Natural killer cell (primary cell): ENCODE measurements around the gene TH. TPM values are rescaled to one million over a fixed set of nuclear protein-coding genes. Genes with fewer than 3 reads are reported as not detected.

ENCODE experiments used
- ATAC-seq, 3 donors: fragments of 150-1000 bp in 2 of 3; fragments of 200-7000 bp in 1 of 3; cut with Tn5 transposase; 1 replicate in 1 of 3; 2 replicates in 2 of 3; pipeline ENCODE4 v1.10.0; 2021; ENCODE audit warnings: mild to moderate bottlenecking in 2 of 3, moderate library complexity in 2 of 3
- DNase-seq, 2 donors: peaks; one replicate each; pipeline versions ENCODE4 v3.0.0 to v3.0.0-alpha.2; 2013 to 2021; ENCODE audit warnings: mixed read lengths in 1 of 2
- H3K27ac ChIP-seq: one replicate; pipeline ENCODE4 v1.5.1; 2013; ENCODE audit warnings: mild to moderate bottlenecking, low read length
- H3K27me3 ChIP-seq: one replicate; pipeline ENCODE4 v1.6.1; 2013; ENCODE audit warnings: low read length; ENCODE audit not compliant: control insufficient read depth, insufficient read depth
- H3K36me3 ChIP-seq: one replicate; pipeline ENCODE4 v1.6.1; 2013; ENCODE audit warnings: low read length; ENCODE audit not compliant: control insufficient read depth, insufficient read depth
- H3K4me1 ChIP-seq: one replicate; pipeline ENCODE4 v1.6.1; 2013; ENCODE audit warnings: low read length; ENCODE audit not compliant: control insufficient read depth, insufficient read depth
- H3K4me3 ChIP-seq: one replicate; pipeline ENCODE4 v1.5.1; 2013; ENCODE audit warnings: low read length
- H3K9me3 ChIP-seq: one replicate; pipeline ENCODE4 v1.6.1; 2013; ENCODE audit warnings: low read length; ENCODE audit not compliant: control insufficient read depth, insufficient read depth
- H3K27ac Mint-ChIP-seq, 2 donors: one replicate each; pipeline ENCODE4 v1.8.0; 2022; ENCODE audit warnings: mild to moderate bottlenecking in 2 of 2, mixed read lengths in 2 of 2, moderate library complexity in 1 of 2
- H3K27me3 Mint-ChIP-seq, 2 donors: one replicate each; pipeline ENCODE4 v1.8.0; 2022; ENCODE audit warnings: low read depth in 2 of 2, mixed read lengths in 2 of 2
- H3K36me3 Mint-ChIP-seq: one replicate; pipeline ENCODE4 v1.8.0; 2022; ENCODE audit warnings: mixed read lengths
- H3K4me1 Mint-ChIP-seq, 2 donors: one replicate each; pipeline ENCODE4 v1.8.0; 2022; ENCODE audit warnings: mixed read lengths in 2 of 2
- H3K4me3 Mint-ChIP-seq: one replicate; pipeline ENCODE4 v1.8.0; 2022; ENCODE audit warnings: mild to moderate bottlenecking, moderate library complexity, mixed read lengths
- H3K9me3 Mint-ChIP-seq, 2 donors: one replicate each; pipeline ENCODE4 v1.8.0; 2022; ENCODE audit warnings: mixed read lengths in 2 of 2
- WGBS: methylation state at CpG from one replicate; pipeline ENCODE4 v1.1.7; 2013; ENCODE audit warnings: missing lambda C conversion rate; ENCODE audit not compliant: insufficient coverage; 5-methylcytosine and 5-hydroxymethylcytosine counted together
- intact Hi-C: fragments of 100-400 bp; cut with micrococcal nuclease; formaldehyde crosslinking; loops from one replicate; pipeline ENCODE4 v1.14.2; 2022
- total RNA-seq, 4 donors: library from RNA; stranded (reverse); fragments of 120-200 nt in 1 of 4; gene quantifications; one replicate each; pipeline versions ENCODE4 v1.2.3 to v1.2.4, GENCODE V29; 2013 to 2022
- TF ChIP-seq, protein P1 (sequence below): fragments of 200-600 bp; IDR thresholded peaks from one replicate; pipeline ENCODE4 v1.8.0; 2022; ENCODE audit warnings: antibody characterized with exemption

Gene TH
- total RNA-seq, 3 donors from 2014 or later (not counting 1 experiment from before 2014, with no cell fraction given): not detected

DNA sequence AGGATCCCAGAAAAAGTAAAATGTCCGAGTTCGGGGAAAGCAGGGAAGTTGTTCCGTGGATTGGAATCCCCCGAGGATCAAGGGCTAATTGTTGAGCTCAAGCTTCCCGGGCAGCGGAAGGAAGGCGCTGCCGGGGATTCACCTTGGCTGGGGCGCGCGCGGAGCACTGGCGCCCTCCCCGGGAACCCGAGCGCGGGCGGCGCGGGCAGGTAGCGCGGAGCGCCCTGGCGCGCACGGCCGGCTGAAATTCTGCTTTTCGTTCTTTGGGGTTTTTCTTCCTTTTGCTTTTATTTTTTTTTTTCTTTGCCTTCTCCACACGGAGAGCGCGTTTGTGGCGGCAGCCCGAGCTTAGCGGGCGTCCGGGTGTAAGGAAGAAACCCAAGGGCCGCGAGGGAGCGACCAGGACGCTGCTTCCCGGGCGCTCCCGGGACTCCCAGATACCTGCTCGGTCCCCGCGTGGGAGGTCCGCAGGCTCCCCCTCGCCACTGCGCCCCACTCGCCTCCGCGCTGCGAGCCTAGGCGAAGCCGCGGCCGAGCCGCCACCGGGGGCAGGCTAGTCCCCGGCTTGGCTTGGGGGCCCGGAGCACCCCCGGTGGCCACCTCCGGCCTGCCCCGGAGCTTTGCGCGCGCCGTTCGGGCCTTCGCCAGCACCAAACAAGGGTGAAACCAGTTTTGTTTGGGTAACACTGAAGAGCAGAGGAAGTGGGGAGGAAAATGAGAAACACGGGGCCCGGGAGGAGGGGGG lies 27.6 kb downstream of the TH start:
- Histone ChIP-seq H3K36me3 (no peaks in the 10 kb centered on the region), H3K27me3 (peaks cover 42% of the 10 kb centered on the region), H3K4me1 (no peaks in the 10 kb centered on the region), H3K9me3 (no peaks in the 10 kb centered on the region), H3K27ac (no peak overlapping the region), H3K4me3 (no peak overlapping the region)
- H3K4me1 Mint-ChIP-seq: no peaks in the 10 kb centered on the region
- no peak overlapping the region for H3K27ac Mint-ChIP-seq
- TF ChIP-seq, protein P1, sequence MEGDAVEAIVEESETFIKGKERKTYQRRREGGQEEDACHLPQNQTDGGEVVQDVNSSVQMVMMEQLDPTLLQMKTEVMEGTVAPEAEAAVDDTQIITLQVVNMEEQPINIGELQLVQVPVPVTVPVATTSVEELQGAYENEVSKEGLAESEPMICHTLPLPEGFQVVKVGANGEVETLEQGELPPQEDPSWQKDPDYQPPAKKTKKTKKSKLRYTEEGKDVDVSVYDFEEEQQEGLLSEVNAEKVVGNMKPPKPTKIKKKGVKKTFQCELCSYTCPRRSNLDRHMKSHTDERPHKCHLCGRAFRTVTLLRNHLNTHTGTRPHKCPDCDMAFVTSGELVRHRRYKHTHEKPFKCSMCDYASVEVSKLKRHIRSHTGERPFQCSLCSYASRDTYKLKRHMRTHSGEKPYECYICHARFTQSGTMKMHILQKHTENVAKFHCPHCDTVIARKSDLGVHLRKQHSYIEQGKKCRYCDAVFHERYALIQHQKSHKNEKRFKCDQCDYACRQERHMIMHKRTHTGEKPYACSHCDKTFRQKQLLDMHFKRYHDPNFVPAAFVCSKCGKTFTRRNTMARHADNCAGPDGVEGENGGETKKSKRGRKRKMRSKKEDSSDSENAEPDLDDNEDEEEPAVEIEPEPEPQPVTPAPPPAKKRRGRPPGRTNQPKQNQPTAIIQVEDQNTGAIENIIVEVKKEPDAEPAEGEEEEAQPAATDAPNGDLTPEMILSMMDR: no peak
- H3K36me3 Mint-ChIP-seq: no peaks in the 10 kb centered on the region
- intact Hi-C loops: no loop called here
- peaks cover 41 to 58% of the 10 kb centered on the region in 2 donors for H3K27me3 Mint-ChIP-seq
- WGBS: 1% methylated on average over 72 of the region's 72 CpGs
- H3K4me3 Mint-ChIP-seq: no peak overlapping the region
- H3K9me3 Mint-ChIP-seq: no peaks in the 10 kb centered on the region
- DNase-seq (peak in 1 of 2 donors; percentile 32), ATAC-seq (peak in 1 of 3 donors; percentile 37)

DNA sequence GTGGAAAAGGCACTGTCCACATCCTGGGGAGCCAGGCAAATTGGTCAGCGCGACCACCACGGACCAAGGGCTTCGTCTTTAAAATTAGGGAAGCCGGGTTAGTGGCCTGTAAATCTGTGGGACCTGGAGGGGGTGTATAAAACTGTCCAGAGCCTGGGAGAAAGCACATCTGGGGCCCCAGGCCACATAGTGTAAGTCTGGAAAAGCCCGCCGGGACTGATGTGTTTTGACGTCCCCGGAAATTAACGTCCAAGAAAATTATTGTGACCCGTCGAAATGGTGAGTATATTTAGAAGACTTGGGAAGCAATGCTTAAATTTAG lies 28.2 kb downstream of the TH start:
- Mint-ChIP-seq H3K9me3 (no peaks in the 10 kb centered on the region), H3K4me1 (peaks cover 0 to 2% of the 10 kb centered on the region in 2 donors), H3K27ac (no peak overlapping the region), H3K4me3 (no peak overlapping the region), H3K27me3 (peaks cover 41 to 55% of the 10 kb centered on the region in 2 donors), H3K36me3 (no peaks in the 10 kb centered on the region)
- Histone ChIP-seq H3K4me1 (peaks cover 1% of the 10 kb centered on the region), H3K36me3 (no peaks in the 10 kb centered on the region), H3K9me3 (no peaks in the 10 kb centered on the region), H3K4me3 (no peak overlapping the region), H3K27me3 (peaks cover 38% of the 10 kb centered on the region), H3K27ac (no peak overlapping the region)
- TF ChIP-seq, protein P1: no peak
- intact Hi-C loops: no loop called here
- DNase-seq: no peak
- no peak for ATAC-seq
- 2% methylated on average over 12 of the region's 12 CpGs for WGBS

DNA sequence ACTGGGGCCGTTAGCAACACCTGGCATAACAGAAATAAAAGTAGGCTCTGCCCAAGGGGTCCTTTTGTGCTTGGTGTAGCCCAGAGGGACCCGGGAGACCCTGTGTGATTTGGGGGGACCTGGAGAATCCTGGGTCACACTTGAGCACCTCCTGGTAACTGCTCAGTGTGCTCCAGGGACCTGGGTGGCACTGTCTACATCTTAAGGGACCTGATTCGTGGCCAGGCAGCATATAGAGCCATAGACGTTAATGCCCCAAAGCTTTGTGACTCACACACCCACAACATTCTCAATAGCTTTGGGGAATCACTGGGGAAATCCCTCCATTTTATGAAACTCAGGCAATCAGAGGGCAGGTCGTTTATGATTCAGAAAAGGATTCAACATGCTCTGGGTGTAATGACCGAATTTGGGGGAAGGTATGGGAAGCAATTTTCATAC lies 28.8 kb downstream of the TH start:
- Mint-ChIP-seq H3K27me3 (peaks cover 41 to 52% of the 10 kb centered on the region in 2 donors), H3K36me3 (no peaks in the 10 kb centered on the region), H3K27ac (no peak overlapping the region), H3K9me3 (no peaks in the 10 kb centered on the region), H3K4me3 (no peak overlapping the region), H3K4me1 (peaks cover 0 to 5% of the 10 kb centered on the region in 2 donors)
- Histone ChIP-seq H3K27me3 (peaks cover 39% of the 10 kb centered on the region), H3K36me3 (no peaks in the 10 kb centered on the region), H3K4me3 (no peak overlapping the region), H3K9me3 (no peaks in the 10 kb centered on the region), H3K27ac (no peak overlapping the region), H3K4me1 (peaks cover 6% of the 10 kb centered on the region)
- ATAC-seq (peak in 1 of 3 donors; percentile 34), DNase-seq (peak in 1 of 2 donors; percentile 33)
- intact Hi-C loops: no loop called here
- WGBS: 6% methylated on average over 6 of the region's 6 CpGs
- TF ChIP-seq, protein P1: no peak
